ENCODE measurements around the gene NRXN3. TPM values are rescaled to one million over a fixed set of nuclear protein-coding genes. Genes with fewer than 3 reads are reported as not detected.

The NRXN3 gene
- total RNA-seq, 2 donors from 2014 or later, result 1.3 to 2.3 TPM

DNA sequence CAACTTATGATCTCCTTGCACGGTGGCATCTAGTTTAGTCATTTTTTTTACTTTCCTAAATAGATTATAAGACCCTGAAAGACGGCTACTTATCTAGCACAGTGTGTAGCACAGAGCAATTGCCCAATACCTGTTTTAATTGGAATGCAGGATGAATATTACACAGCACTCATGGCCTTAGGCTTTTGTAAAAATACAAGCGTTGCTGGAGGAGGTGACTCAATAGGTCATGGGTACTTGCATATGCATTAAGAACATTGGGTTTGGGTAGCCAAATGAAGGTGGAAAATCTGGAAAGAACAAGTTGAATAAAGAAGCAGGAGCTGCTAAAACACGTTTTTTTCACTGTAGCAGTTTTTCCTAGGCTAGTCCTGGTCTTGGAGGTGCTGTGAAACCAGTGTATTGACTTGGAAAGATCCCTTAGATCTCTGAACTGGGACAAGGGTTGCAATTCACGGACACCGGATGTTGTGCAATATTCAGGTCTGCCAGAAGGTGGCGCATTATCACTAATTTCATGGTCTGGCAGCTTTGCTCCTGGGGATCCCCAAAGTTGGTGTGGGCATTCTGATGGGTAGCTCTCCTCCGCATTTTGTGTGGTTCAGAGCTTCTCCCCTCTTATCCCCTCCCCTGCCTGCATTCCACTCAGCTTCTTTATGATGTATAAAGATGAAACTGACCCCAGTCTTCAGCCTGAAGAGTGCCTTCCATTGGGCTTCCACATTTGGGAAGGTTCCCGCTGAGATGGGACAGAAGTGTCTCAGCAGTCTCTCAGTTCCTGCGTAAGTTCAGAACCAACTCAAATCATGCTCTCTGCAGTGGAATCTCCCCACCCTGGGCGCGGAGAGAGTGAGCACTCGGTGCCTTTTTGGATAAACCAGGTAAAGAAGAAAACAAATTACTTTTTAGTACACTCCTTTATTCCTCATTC lies 278.3 kb downstream of the NRXN3 start:
- DNase-seq, result peak; percentile 41 to 69 (median 54)
- Histone ChIP-seq H3K27me3 (no peaks in the 10 kb centered on the region), H3K9me3 (no peaks in the 10 kb centered on the region), H3K36me3 (replicated peaks in 1 of 2; ENCODE audit: insufficient read depth in 1 of 2, low read depth in 2 of 2) (no peaks in the 10 kb centered on the region), H3K27ac (no peak overlapping the region), H3K4me1 (no peaks in the 10 kb centered on the region), H3K4me3 (no peak overlapping the region)
- no peak for ATAC-seq
- TF ChIP-seq, protein P1, sequence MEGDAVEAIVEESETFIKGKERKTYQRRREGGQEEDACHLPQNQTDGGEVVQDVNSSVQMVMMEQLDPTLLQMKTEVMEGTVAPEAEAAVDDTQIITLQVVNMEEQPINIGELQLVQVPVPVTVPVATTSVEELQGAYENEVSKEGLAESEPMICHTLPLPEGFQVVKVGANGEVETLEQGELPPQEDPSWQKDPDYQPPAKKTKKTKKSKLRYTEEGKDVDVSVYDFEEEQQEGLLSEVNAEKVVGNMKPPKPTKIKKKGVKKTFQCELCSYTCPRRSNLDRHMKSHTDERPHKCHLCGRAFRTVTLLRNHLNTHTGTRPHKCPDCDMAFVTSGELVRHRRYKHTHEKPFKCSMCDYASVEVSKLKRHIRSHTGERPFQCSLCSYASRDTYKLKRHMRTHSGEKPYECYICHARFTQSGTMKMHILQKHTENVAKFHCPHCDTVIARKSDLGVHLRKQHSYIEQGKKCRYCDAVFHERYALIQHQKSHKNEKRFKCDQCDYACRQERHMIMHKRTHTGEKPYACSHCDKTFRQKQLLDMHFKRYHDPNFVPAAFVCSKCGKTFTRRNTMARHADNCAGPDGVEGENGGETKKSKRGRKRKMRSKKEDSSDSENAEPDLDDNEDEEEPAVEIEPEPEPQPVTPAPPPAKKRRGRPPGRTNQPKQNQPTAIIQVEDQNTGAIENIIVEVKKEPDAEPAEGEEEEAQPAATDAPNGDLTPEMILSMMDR (IDR thresholded peaks at IDR 0.05), result peak; percentile 41 to 74 (median 61)
- TF ChIP-seq POLR2A (IDR thresholded peaks at IDR 0.05), result no peak
- intact Hi-C loops (cut with DNase I), result no loop called here
- WGBS, 2 donors, result 29 to 35% methylated on average over 13 of the region's 13 CpGs

DNA sequence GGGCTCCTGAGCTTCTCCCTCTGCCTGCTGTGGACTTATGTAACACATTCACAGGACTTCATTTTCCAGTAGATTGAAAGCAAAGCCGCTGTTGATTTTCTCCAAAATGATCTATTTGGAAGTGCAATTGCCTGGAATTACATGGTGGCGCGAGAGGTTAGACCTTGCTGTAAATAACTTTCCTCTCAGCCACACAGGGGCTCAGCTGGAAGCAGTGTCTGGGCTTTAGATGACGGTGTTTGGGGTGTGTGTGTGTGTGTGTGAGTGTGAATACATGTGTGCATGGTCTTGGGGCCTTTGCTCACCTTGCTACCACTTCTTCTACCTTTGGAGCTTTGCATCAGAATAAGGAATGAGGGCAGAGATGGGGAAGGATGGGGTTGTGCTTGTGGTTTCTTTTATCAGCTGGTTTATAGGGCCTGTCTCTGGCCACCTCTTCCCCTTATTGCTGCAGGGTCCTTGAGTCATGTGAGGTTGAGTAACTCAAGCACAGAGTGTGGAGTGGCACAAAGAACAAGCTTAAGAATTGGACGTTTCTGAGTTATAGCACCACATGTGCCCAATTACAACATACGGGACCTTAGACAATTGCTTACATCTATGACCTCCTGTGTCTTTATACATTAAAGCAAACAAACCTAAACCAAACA lies 280.6 kb downstream of the NRXN3 start:
- no peaks in the 10 kb centered on the region for H3K9me3 ChIP-seq
- no peaks in the 10 kb centered on the region for H3K36me3 ChIP-seq (replicated peaks in 1 of 2; ENCODE audit: insufficient read depth in 1 of 2, low read depth in 2 of 2)
- no peaks in the 10 kb centered on the region for H3K4me1 ChIP-seq
- DNase-seq (peak in 1 of 4 donors; percentile 2), ATAC-seq (no peak)
- no peaks in the 10 kb centered on the region for H3K27me3 ChIP-seq
- H3K4me3 ChIP-seq, result no peak overlapping the region
- WGBS, 2 donors, result 66 to 72% methylated on average over 5 to 6 of the region's 6 CpGs
- intact Hi-C loops (cut with DNase I), result no loop called here
- H3K27ac ChIP-seq, result no peak overlapping the region
- no peak for TF ChIP-seq POLR2A (IDR thresholded peaks at IDR 0.05)
- TF ChIP-seq, protein P1 (IDR thresholded peaks at IDR 0.05), result no peak

DNA sequence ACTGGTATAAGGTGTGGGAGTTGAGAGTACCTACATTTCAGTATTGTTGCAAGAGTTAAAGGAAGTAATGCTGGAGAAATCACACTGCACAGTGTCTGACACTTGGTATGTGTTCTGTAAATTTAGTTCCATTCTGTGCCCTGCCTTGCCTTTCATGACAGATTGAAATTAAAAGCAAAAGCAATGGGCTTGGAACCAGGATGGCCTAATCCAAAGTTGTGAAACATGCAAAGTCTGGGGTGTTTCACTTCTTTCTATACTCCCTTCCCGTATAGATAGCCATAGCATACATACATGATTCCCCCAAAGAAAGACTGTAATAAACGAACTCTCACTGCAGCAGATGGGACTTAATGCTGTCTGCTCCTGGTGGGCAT lies 281.1 kb downstream of the NRXN3 start:
- no peaks in the 10 kb centered on the region for H3K27me3 ChIP-seq
- no peaks in the 10 kb centered on the region for H3K9me3 ChIP-seq
- WGBS, 2 donors, result 49 to 50% methylated on average over 2 of the region's 2 CpGs
- intact Hi-C loops (cut with DNase I), result no loop called here
- no peaks in the 10 kb centered on the region for H3K4me1 ChIP-seq
- DNase-seq, result no peak
- no peaks in the 10 kb centered on the region for H3K36me3 ChIP-seq (replicated peaks in 1 of 2; ENCODE audit: insufficient read depth in 1 of 2, low read depth in 2 of 2)
- H3K27ac ChIP-seq, result no peak overlapping the region
- no peak for ATAC-seq
- TF ChIP-seq POLR2A (IDR thresholded peaks at IDR 0.05), result no peak
- TF ChIP-seq, protein P1 (IDR thresholded peaks at IDR 0.05), result no peak
- no peak overlapping the region for H3K4me3 ChIP-seq

DNA sequence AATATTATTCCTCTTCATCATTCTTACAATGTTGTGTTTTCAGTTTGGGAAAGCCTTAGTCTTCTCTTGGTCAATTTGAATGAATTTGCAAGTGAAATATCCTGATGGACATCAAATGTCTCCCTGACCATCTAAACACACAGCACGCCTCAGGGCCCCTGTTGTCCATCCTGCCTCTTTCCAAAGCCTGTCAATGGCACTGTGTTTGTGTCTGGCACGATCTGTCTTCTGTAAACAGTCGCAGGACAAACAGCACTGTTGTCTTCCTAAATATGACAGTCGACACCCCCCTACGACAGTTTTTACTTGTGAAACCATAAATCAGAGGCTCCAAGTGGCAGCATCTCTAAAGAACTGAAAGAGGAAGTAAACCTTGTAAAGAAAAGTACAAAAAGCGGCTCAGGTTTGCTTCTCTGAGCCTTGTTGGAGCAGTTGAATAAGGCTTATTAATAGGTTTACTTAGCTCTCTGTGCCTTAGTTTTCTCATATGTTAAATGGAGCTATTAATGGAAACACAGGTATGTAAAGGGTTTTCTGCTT lies 285.8 kb downstream of the NRXN3 start:
- 47 to 50% methylated on average over 6 of the region's 6 CpGs for WGBS, 2 donors
- Histone ChIP-seq H3K36me3 (replicated peaks in 1 of 2; ENCODE audit: insufficient read depth in 1 of 2, low read depth in 2 of 2) (no peaks in the 10 kb centered on the region), H3K27me3 (no peaks in the 10 kb centered on the region), H3K4me1 (no peaks in the 10 kb centered on the region), H3K27ac (no peak overlapping the region), H3K9me3 (no peaks in the 10 kb centered on the region), H3K4me3 (no peak overlapping the region)
- intact Hi-C loops (cut with DNase I), result no loop called here
- DNase-seq (no peak), ATAC-seq (no peak)
- TF ChIP-seq, protein P1 (IDR thresholded peaks at IDR 0.05), result no peak
- no peak for TF ChIP-seq POLR2A (IDR thresholded peaks at IDR 0.05)

All from body of pancreas (tissue), 4 donors.